BJ (cell line): ENCODE measurements around the gene CARMIL1. TPM values are rescaled to one million over a fixed set of nuclear protein-coding genes. Genes with fewer than 3 reads are reported as not detected.

Experiments used
- CTCF ChIA-PET: fragments of 350-600 bp; formaldehyde crosslinking; extraction: SDS; loops from one replicate; lab custom pipeline; 2021; ENCODE audit warnings: antibody characterized with exemption, inconsistent platforms; lab: Yijun Ruan, JAX
- POLR2A ChIA-PET: fragments of 300-600 bp; sonication (Branson Sonifier 250); formaldehyde crosslinking; extraction: SDS; loops from one replicate; lab custom pipeline; 2021; ENCODE audit warnings: antibody characterized with exemption; lab: Charles Lee
- DNase-seq: peaks from one replicate; pipeline ENCODE4 v3.0.0-alpha.2; 2011; ENCODE audit warnings: low read depth
- H3K27me3 ChIP-seq: 2 replicates; pipeline ENCODE4 v1.6.0; 2011; ENCODE audit warnings: low read length; ENCODE audit not compliant: control insufficient read depth, insufficient read depth
- H3K36me3 ChIP-seq: 2 replicates; pipeline ENCODE4 v1.5.1; 2011; ENCODE audit warnings: low read length; ENCODE audit not compliant: control insufficient read depth, insufficient read depth
- H3K4me3 ChIP-seq: 2 replicates; pipeline ENCODE4 v1.5.1; 2011; ENCODE audit warnings: low read depth, mild to moderate bottlenecking, control low read depth, low read length
- CTCF ChIP-seq: IDR thresholded peaks from 2 replicates; pipeline ENCODE4 v1.5.1; 2011; ENCODE audit warnings: low read depth, mild to moderate bottlenecking, control low read depth, inconsistent platforms, low read length, moderate library complexity; ENCODE audit not compliant: insufficient read depth
- polyA plus RNA-seq: library from polyadenylated mRNA; depleted of rRNA; stranded (reverse); fragments of >200 nt; gene quantifications from 2 replicates; pipeline ENCODE4 v1.2.3, GENCODE V29; 2011

CARMIL1 gene
- polyA plus RNA-seq, 1 experiment, result 3.7 TPM

- Histone ChIP-seq H3K36me3 (no peaks in the 10 kb centered on the region), H3K27me3 (no peaks in the 10 kb centered on the region), H3K4me3 (no peak overlapping the region)
- CTCF ChIA-PET, result interaction anchor here (1.0 kb wide), 1 partner anchor 29 kb away, joined by 3 read pairs; no protein-coding TSS in a partner anchor
- no peak for TF ChIP-seq CTCF
- DNase-seq, result no peak
- POLR2A ChIA-PET, result interaction anchor here (0.6 kb wide), 1 partner anchor 67 kb away, joined by 4 read pairs; no protein-coding TSS in a partner anchor
Observed at GRCh38 chr6:25369036-25369432, 89.9 kb downstream of the CARMIL1 start.

DNA sequence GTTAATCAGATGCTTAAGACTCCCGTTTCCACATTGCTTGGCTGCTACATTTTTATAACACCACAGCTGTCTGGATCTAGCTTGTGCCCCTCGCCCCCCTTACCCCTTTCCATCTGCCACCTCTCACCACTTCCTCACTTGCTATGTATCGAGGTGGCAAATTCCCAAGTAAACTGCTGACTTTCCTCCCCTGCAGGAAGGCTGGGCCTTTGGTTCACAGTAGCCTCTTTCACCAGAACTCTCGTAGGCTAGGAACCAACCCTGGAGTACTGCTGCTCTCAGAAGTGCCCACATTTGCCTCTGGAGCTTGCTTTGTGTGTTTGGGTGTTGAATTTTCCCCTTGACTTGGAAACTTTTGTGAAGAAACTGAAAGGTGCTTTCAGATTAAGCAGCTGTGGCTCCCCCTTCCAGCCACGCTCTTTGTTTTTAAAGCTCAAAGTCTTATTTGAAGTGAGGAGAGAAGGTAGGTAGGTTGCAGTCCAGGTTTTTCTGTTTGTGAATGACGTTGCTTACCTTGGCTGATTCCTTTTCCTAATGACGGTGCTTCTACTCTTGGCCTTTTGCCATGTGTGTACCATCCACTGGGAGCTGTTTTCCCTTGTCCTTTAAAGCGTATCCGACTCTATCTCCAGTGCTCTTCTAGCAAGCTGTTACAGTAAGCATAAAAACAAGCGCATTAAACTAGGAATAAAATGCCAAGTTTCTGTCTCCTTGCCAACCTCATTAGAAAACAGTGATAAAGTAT is 90.4 kb downstream of the CARMIL1 start:
- no peaks in the 10 kb centered on the region for H3K27me3 ChIP-seq
- no peaks in the 10 kb centered on the region for H3K36me3 ChIP-seq
- ChIA-PET POLR2A (interaction anchor here (0.6 to 0.7 kb wide), 2 partner anchors 68 to 982 kb away, joined by 3 to 4 read pairs; no protein-coding TSS in a partner anchor), CTCF (interaction anchor here (0.6 to 1.4 kb wide), 3 partner anchors 28 to 487 kb away, joined by 3 read pairs; no protein-coding TSS in a partner anchor)
- no peak for DNase-seq
- no peak overlapping the region for H3K4me3 ChIP-seq
- no peak for TF ChIP-seq CTCF

- TF ChIP-seq CTCF, result no peak
- H3K36me3 ChIP-seq, result no peaks in the 10 kb centered on the region
- H3K4me3 ChIP-seq, result no peak overlapping the region
- no peaks in the 10 kb centered on the region for H3K27me3 ChIP-seq
- POLR2A ChIA-PET, result interaction anchor here (0.7 kb wide), 1 partner anchor 981 kb away, joined by 3 read pairs; no protein-coding TSS in a partner anchor
- CTCF ChIA-PET, result interaction anchor here (0.6 to 1.4 kb wide), 5 partner anchors 16 to 487 kb away, joined by 3 to 4 read pairs (median 3); no protein-coding TSS in a partner anchor
- DNase-seq, result no peak
Observed at GRCh38 chr6:25370178-25371036, 91.2 kb downstream of the CARMIL1 start.

- no peak overlapping the region for H3K4me3 ChIP-seq
- H3K27me3 ChIP-seq, result no peaks in the 10 kb centered on the region
- H3K36me3 ChIP-seq, result no peaks in the 10 kb centered on the region
- TF ChIP-seq CTCF, result no peak
- DNase-seq, result no peak
- ChIA-PET POLR2A (no interaction called here), CTCF (interaction anchor here (1.2 to 1.4 kb wide), 2 partner anchors 17 to 119 kb away, joined by 3 to 4 read pairs; no protein-coding TSS in a partner anchor)
Observed at GRCh38 chr6:25371037-25371347, 91.8 kb downstream of the CARMIL1 start.

DNA sequence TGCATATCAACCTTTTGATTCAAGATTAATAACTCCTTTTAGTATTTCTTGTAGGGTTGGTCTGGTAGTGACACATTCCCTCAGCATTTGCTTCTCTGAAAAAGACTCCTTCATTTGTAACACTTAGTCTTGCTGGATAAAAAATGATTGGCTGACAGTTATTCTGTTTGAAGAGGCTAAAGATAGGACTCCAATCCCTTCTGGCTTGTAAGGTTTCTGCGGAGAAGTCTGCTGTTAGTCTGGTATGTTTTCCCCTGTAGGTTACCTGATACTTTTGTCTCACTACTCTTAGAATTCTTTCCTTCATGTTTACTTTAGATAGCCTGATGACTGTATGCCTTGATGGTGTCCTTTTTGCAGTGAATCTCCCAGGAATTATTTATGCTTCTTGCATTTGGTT is 96.0 kb downstream of the CARMIL1 start:
- CTCF ChIA-PET, result no interaction called here

More for the DNA sequence above, 96.0 kb downstream of the CARMIL1 start:
- H3K27me3 ChIP-seq, result no peaks in the 10 kb centered on the region
- H3K4me3 ChIP-seq, result no peak overlapping the region
- no peak for TF ChIP-seq CTCF
- no peak for DNase-seq
- H3K36me3 ChIP-seq, result no peaks in the 10 kb centered on the region
- POLR2A ChIA-PET, result no interaction called here
